ENCODE data around the gene ASTN2.

Gene ASTN2

DNA sequence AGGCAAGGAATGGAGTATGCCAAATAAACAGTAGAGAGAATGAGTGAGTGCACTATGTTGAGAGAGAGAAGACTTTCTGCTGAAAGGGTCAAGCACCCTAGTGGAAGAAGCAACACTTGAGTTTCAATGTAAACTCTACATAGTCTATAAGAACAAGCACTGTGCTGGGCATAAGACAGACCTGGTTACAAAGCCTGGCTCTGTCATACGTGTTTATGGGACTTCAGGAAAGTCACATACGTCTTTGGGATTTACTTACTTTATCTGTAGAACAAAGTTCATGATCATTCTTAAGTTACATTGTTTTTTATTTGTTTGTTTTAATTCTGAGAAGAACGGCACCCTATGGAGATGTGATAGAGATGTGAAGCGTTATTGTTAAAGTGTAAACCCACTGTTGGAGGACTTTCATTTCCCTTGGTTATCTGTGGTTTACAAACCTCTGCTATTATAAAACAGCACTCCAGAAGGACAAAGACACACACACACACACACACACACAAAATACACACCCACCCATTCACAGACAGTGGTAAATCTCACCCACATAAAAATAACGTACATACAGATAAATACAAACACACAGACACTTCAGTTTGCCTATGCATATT is 798.4 kb downstream of the ASTN2 start:
- Histone ChIP-seq H2AFZ (ENCODE audit: low read depth) (no peak overlapping the region), H3K79me2 (ENCODE audit: insufficient read depth, low read depth) (no peaks in the 10 kb centered on the region), H4K20me1 (ENCODE audit: insufficient read depth) (no peaks in the 10 kb centered on the region), H3K27me3 (ENCODE audit: insufficient read depth, low read depth) (no peaks in the 10 kb centered on the region), H3K9ac (no peak overlapping the region), H3K4me1 (ENCODE audit: low read depth, poor library complexity, severe bottlenecking) (no peaks in the 10 kb centered on the region), H3K4me3 (IDR thresholded peaks at IDR 0.05; ENCODE audit: insufficient read depth, low read depth, low read length) (no peak overlapping the region), H3K27ac (no peak overlapping the region), H3K36me3 (ENCODE audit: insufficient read depth) (no peaks in the 10 kb centered on the region; the same call in 1 of the 2 replicates), H3K4me2 (no peak overlapping the region)
- TF ChIP-seq, protein P1, sequence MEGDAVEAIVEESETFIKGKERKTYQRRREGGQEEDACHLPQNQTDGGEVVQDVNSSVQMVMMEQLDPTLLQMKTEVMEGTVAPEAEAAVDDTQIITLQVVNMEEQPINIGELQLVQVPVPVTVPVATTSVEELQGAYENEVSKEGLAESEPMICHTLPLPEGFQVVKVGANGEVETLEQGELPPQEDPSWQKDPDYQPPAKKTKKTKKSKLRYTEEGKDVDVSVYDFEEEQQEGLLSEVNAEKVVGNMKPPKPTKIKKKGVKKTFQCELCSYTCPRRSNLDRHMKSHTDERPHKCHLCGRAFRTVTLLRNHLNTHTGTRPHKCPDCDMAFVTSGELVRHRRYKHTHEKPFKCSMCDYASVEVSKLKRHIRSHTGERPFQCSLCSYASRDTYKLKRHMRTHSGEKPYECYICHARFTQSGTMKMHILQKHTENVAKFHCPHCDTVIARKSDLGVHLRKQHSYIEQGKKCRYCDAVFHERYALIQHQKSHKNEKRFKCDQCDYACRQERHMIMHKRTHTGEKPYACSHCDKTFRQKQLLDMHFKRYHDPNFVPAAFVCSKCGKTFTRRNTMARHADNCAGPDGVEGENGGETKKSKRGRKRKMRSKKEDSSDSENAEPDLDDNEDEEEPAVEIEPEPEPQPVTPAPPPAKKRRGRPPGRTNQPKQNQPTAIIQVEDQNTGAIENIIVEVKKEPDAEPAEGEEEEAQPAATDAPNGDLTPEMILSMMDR (conservative IDR thresholded peaks at IDR 0.05; ENCODE audit: low read depth, low read length), result no peak

DNA sequence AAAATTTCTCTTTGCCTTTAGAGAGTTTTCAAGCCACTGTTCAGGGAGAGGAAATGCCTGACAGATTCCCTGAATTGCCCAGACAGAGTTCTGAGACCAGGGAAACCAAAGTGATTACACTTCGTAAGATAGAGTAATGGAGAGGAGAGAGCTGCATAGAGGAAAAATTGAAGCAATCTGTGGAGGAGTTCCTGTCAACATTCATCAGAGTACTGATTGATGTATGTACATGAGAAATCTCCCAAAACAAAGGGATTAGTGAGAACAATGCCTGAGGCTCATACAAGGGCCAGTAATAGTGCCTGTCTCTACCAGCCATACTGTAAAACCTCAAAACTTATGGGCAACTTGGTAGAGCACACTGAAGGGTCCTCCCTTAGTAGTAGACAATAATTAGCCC is 806.8 kb downstream of the ASTN2 start:
- Histone ChIP-seq H3K9ac (no peak overlapping the region), H4K20me1 (ENCODE audit: insufficient read depth) (no peaks in the 10 kb centered on the region), H3K36me3 (ENCODE audit: insufficient read depth) (no peaks in the 10 kb centered on the region; the same call in 1 of the 2 replicates), H3K4me1 (ENCODE audit: low read depth, poor library complexity, severe bottlenecking) (no peaks in the 10 kb centered on the region), H3K79me2 (ENCODE audit: insufficient read depth, low read depth) (no peaks in the 10 kb centered on the region), H2AFZ (ENCODE audit: low read depth) (no peak overlapping the region), H3K4me2 (no peak overlapping the region), H3K4me3 (IDR thresholded peaks at IDR 0.05; ENCODE audit: insufficient read depth, low read depth, low read length) (no peak overlapping the region), H3K27me3 (ENCODE audit: insufficient read depth, low read depth) (no peaks in the 10 kb centered on the region), H3K27ac (no peak overlapping the region)
- TF ChIP-seq, protein P1 (conservative IDR thresholded peaks at IDR 0.05; ENCODE audit: low read depth, low read length), result no peak

DNA sequence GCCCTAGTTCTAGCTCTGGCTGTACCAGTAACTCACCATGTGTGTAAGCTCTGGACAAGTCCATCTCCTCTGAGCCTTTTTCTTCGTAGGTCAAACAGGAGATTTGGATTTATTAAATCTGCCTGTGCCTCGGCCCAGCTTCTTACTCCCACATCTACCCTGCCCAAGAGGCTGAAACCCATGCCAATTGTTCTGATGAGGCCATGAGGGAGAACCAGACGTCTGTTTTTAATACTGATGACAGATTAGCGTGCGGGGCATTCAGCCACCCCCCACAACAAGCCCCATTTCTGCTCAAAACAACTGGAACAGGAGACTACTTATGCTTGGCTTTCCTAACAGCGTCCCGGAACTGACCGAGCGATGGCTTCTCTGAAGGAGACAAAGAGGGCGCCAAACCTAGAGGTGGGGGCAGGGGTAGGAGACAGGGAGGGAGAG is 808.9 kb downstream of the ASTN2 start:
- H4K20me1 ChIP-seq (ENCODE audit: insufficient read depth), result no peaks in the 10 kb centered on the region
- H3K9ac ChIP-seq, result no peak overlapping the region
- no peak overlapping the region for H3K27ac ChIP-seq
- H3K27me3 ChIP-seq (ENCODE audit: insufficient read depth, low read depth), result no peaks in the 10 kb centered on the region
- H3K4me1 ChIP-seq (ENCODE audit: low read depth, poor library complexity, severe bottlenecking), result no peaks in the 10 kb centered on the region
- H3K36me3 ChIP-seq (ENCODE audit: insufficient read depth), result no peaks in the 10 kb centered on the region
- H3K4me3 ChIP-seq (IDR thresholded peaks at IDR 0.05; ENCODE audit: insufficient read depth, low read depth, low read length), result no peak overlapping the region
- H3K4me2 ChIP-seq, result no peak overlapping the region
- no peak overlapping the region for H2AFZ ChIP-seq (ENCODE audit: low read depth)
- TF ChIP-seq, protein P1 (conservative IDR thresholded peaks at IDR 0.05; ENCODE audit: low read depth, low read length), result no peak
- no peaks in the 10 kb centered on the region for H3K79me2 ChIP-seq (ENCODE audit: insufficient read depth, low read depth)

DNA sequence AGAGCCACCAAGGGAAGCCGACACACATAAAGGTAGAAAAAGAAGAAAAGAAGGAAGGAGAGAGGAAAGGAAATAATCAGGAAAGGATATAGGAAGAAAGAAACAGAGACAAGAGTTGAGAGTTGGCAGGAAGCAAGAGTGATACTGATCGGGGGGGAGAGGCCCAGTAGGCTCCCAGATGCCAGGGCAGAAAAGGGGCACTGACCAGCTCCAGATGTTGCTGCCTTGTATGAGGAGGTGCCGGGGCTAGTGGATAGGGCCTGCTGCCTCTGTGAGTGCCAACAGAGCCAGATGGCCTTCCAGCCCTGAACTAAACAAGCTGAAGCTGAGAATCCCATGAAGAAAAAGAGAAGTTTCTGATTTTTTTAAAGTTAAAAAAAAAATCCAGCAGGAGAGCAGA is 809.8 kb downstream of the ASTN2 start:
- Histone ChIP-seq H3K79me2 (ENCODE audit: insufficient read depth, low read depth) (no peaks in the 10 kb centered on the region), H3K4me3 (IDR thresholded peaks at IDR 0.05; ENCODE audit: insufficient read depth, low read depth, low read length) (no peak overlapping the region), H3K9ac (no peak overlapping the region), H3K4me1 (ENCODE audit: low read depth, poor library complexity, severe bottlenecking) (no peaks in the 10 kb centered on the region), H4K20me1 (ENCODE audit: insufficient read depth) (no peaks in the 10 kb centered on the region), H3K27me3 (ENCODE audit: insufficient read depth, low read depth) (no peaks in the 10 kb centered on the region), H2AFZ (ENCODE audit: low read depth) (no peak overlapping the region), H3K27ac (no peak overlapping the region), H3K36me3 (ENCODE audit: insufficient read depth) (no peaks in the 10 kb centered on the region), H3K4me2 (no peak overlapping the region)
- TF ChIP-seq, protein P1 (conservative IDR thresholded peaks at IDR 0.05; ENCODE audit: low read depth, low read length), result no peak
